HG02623 (cell line): ENCODE data around the gene CCDC126.
A peak's percentile ranks its signal among the peaks of the same experiment; 100 is the strongest.
"Not testable (repeated sequence)": the region's sequence is repeated elsewhere in the genome, so short reads cannot be mapped to it uniquely, and the experiment has no call there.

Experiments used
- ATAC-seq: cut with Tn5 transposase; IDR thresholded peaks from one replicate; pipeline ENCODE4 v1.9.1; 2021; ENCODE audit warnings: moderate library complexity; ENCODE audit not compliant: unreplicated experiment

CCDC126 gene

GRCh38 chr7:23597094-23598091, at the start of gene CCDC126:
Gene CCDC126, plus strand, starts transcription at chr7:23597382. Its CDS starts 13,934 bp downstream, at chr7:23611316.
- peak; percentile 74 for ATAC-seq

- ATAC-seq = no peak
Measured at GRCh38 chr7:23547662-23548061, 49.5 kb upstream of the CCDC126 start.

GRCh38 chr7:23558303-23558702, 38.9 kb upstream of the CCDC126 start:
- no peak for ATAC-seq

- peak; percentile 74 for ATAC-seq
Measured at GRCh38 chr7:23570592-23571200, 26.5 kb upstream of the CCDC126 start.

- not testable (repeated sequence) for ATAC-seq
Measured at GRCh38 chr7:23581975-23582374, 15.2 kb upstream of the CCDC126 start.

GRCh38 chr7:23585304-23585703, 11.9 kb upstream of the CCDC126 start:
- not testable (repeated sequence) for ATAC-seq

- no peak for ATAC-seq
Measured at GRCh38 chr7:23586159-23586558, 11.0 kb upstream of the CCDC126 start.

- ATAC-seq = no peak
Measured at GRCh38 chr7:23590529-23590928, 6.7 kb upstream of the CCDC126 start.

- ATAC-seq = no peak
Measured at GRCh38 chr7:23593706-23594105, 3.5 kb upstream of the CCDC126 start.

GRCh38 chr7:23594879-23595604, 2.1 kb upstream of the CCDC126 start:
- ATAC-seq = peak; percentile 46

GRCh38 chr7:23598296-23598695, 1.1 kb downstream of the CCDC126 start:
- ATAC-seq = no peak

GRCh38 chr7:23600236-23600635, 3.1 kb downstream of the CCDC126 start:
- no peak for ATAC-seq

- no peak for ATAC-seq
Measured at GRCh38 chr7:23603632-23604295, 6.6 kb downstream of the CCDC126 start.

GRCh38 chr7:23604296-23604640, 7.1 kb downstream of the CCDC126 start:
- no peak for ATAC-seq

- no peak for ATAC-seq
Measured at GRCh38 chr7:23607130-23607529, 9.9 kb downstream of the CCDC126 start.

- no peak for ATAC-seq
Measured at GRCh38 chr7:23607866-23608265, 10.7 kb downstream of the CCDC126 start.

- no peak for ATAC-seq
Measured at GRCh38 chr7:23615331-23615730, 18.1 kb downstream of the CCDC126 start.

- no peak for ATAC-seq
Measured at GRCh38 chr7:23616593-23616992, 19.4 kb downstream of the CCDC126 start.

- ATAC-seq = no peak
Measured at GRCh38 chr7:23617482-23617881, 20.3 kb downstream of the CCDC126 start.

GRCh38 chr7:23618241-23618640, 21.1 kb downstream of the CCDC126 start:
- ATAC-seq = no peak

- ATAC-seq = no peak
Measured at GRCh38 chr7:23619141-23619540, 22.0 kb downstream of the CCDC126 start.
